K562 (cell line): ENCODE data around the gene ITPKB. TPM values are rescaled to one million over a fixed set of nuclear protein-coding genes. Genes with fewer than 3 reads are reported as not detected.

ENCODE experiments used
- ATAC-seq: fragments of 200-7000 bp; cut with Tn5 transposase; 3 replicates; pipeline ENCODE4 v1.9.1; 2020; ENCODE audit warnings: moderate library complexity
- BruUV-seq: library from RNA; stranded (reverse); fragments of 400-500 nt; replicated peaks from 2 replicates; lab custom pipeline; 2021; lab: Mats Ljungman, UMichigan
- CTCF ChIA-PET: fragments of 300-600 bp; formaldehyde crosslinking; extraction: SDS; loops from one replicate; lab custom pipeline; 2021; ENCODE audit warnings: low intra/inter-chr PET ratio; lab: Yijun Ruan, JAX
- POLR2A ChIA-PET: fragments of 300-600, 350-650 bp; sonication (Branson Sonifier 250); formaldehyde crosslinking; extraction: SDS; loops from one replicate; lab custom pipeline; 2021; ENCODE audit warnings: antibody characterized with exemption, inconsistent platforms; lab: Yijun Ruan, JAX
- DNase-seq, 4 experiments: peaks; one replicate each; pipeline versions ENCODE4 v3.0.0 to v3.0.0-alpha.2; 2011 to 2018; ENCODE audit warnings: low spot score in 3 of 4, mixed read lengths in 3 of 4; ENCODE audit errors: extremely low read depth in 1 of 4
- FAIRE-seq: peaks from 2 replicates; lab custom pipeline; 2011; peaks lifted over from hg19 to GRCh38; lab: Jason Lieb, UNC
- H2AFZ ChIP-seq: 2 replicates; pipeline ENCODE4 v1.6.0; 2011; ENCODE audit warnings: low read depth, low read length, control low read depth, inconsistent platforms
- H3K27ac ChIP-seq: fragments of 200-600 bp; 3 replicates; pipeline ENCODE4 v1.8.0; 2011; ENCODE audit warnings: low read depth, mild to moderate bottlenecking, control low read depth, inconsistent platforms, low read length, moderate library complexity, mixed read lengths; ENCODE audit errors: extremely low read depth
- H3K27me3 ChIP-seq, 2 experiments: fragments of 300-600 bp in 1 of 2; 2 replicates in 1 of 2; 3 replicates in 1 of 2; pipeline versions ENCODE4 v1.6.0 to v1.8.0; 2011; ENCODE audit warnings: inconsistent platforms in 2 of 2, low read length in 2 of 2, mild to moderate bottlenecking in 1 of 2, mixed read lengths in 1 of 2, moderate library complexity in 1 of 2; ENCODE audit not compliant: control insufficient read depth in 2 of 2, insufficient read depth in 2 of 2
- H3K36me3 ChIP-seq: fragments of 300-600 bp; 3 replicates; pipeline ENCODE4 v1.8.0; 2011; ENCODE audit warnings: mild to moderate bottlenecking, low read length, inconsistent platforms; ENCODE audit not compliant: control insufficient read depth, insufficient read depth
- H3K4me1 ChIP-seq, 2 experiments: fragments of 200-600 bp in 1 of 2; replicated peaks in 1 of 2; 2 replicates in 1 of 2; 3 replicates in 1 of 2; pipeline versions ENCODE4 v1.5.1 to v1.8.0; 2011; ENCODE audit warnings: inconsistent platforms in 2 of 2, low read length in 2 of 2, mild to moderate bottlenecking in 1 of 2, mixed read lengths in 1 of 2, moderate library complexity in 1 of 2; ENCODE audit not compliant: control insufficient read depth in 2 of 2, insufficient read depth in 2 of 2
- H3K4me2 ChIP-seq: 2 replicates; pipeline ENCODE4 v1.6.1; 2011; ENCODE audit warnings: low read length, control low read depth, inconsistent platforms, mixed read lengths; ENCODE audit not compliant: insufficient read depth
- H3K4me3 ChIP-seq: fragments of 200-600 bp; sonication (generic), shearing (Covaris generic); 2 replicates; pipeline ENCODE4 v1.5.1; 2016; ENCODE audit warnings: control low read depth, inconsistent platforms
- H3K79me2 ChIP-seq: fragments of 200-600 bp; 3 replicates; pipeline ENCODE4 v1.8.0; 2011; ENCODE audit warnings: low read length, inconsistent platforms; ENCODE audit not compliant: control insufficient read depth, insufficient read depth
- H3K9ac ChIP-seq, 2 experiments: 2 replicates each; pipeline versions ENCODE4 v1.6.0 to v1.6.1; 2011; ENCODE audit warnings: low read depth in 2 of 2, low read length in 2 of 2, control low read depth in 1 of 2, inconsistent platforms in 1 of 2, mild to moderate bottlenecking in 1 of 2, mixed read lengths in 1 of 2; ENCODE audit not compliant: insufficient read depth in 1 of 2
- H3K9me1 ChIP-seq: one replicate; pipeline ENCODE4 v1.6.0; 2011; ENCODE audit warnings: inconsistent platforms, mild to moderate bottlenecking, low read length, moderate library complexity; ENCODE audit not compliant: control insufficient read depth, insufficient read depth
- H3K9me3 ChIP-seq: replicated peaks from 2 replicates; pipeline ENCODE4 v1.5.1; 2011; ENCODE audit warnings: low read depth, low read length, inconsistent platforms; ENCODE audit not compliant: control insufficient read depth, insufficient read depth
- H4K20me1 ChIP-seq: replicated peaks from 2 replicates; pipeline ENCODE4 v1.6.1; 2011; ENCODE audit warnings: low read length, inconsistent platforms, mixed read lengths; ENCODE audit not compliant: control insufficient read depth, insufficient read depth
- FOXJ2 ChIP-seq: fragments of 200-800 bp; sonication (Bioruptor generic); IDR thresholded peaks from 2 replicates; pipeline ENCODE4 v1.6.1; 2016; ENCODE audit warnings: missing genetic modification characterization, missing compliant biosample characterization
- TEAD4 ChIP-seq, 2 experiments: sonication (generic) in 1 of 2; formaldehyde crosslinking in 1 of 2; IDR thresholded peaks; 2 replicates each; pipeline versions ENCODE4 v1.6.1 to v1.8.0; 2012 to 2022; ENCODE audit warnings: borderline replicate concordance in 1 of 2, inconsistent platforms in 1 of 2, low read length in 1 of 2, mild to moderate bottlenecking in 1 of 2, missing genetic modification reagents in 1 of 2
- TSHZ1 ChIP-seq: fragments of 250-450 bp; sonication (Bioruptor Pico); IDR thresholded peaks from 2 replicates; pipeline ENCODE4 v1.4.0; 2020; ENCODE audit warnings: mild to moderate bottlenecking, moderate library complexity
- ZNF583 ChIP-seq: fragments of 250-450 bp; sonication (Bioruptor Pico); IDR thresholded peaks from 2 replicates; pipeline ENCODE4 v1.4.0; 2020
- ZNF77 ChIP-seq: fragments of 250-450 bp; sonication (Bioruptor Pico); IDR thresholded peaks from 2 replicates; pipeline ENCODE4 v1.5.0; 2020
- WGBS: fragments of 100-300 bp; shearing (Covaris generic); methylation state at CpG from one replicate; pipeline ENCODE4 v1.1.6; 2016; ENCODE audit warnings: low coverage, mixed read lengths; ENCODE audit not compliant: insufficient coverage; ENCODE audit errors: missing lambda C conversion rate; 5-methylcytosine and 5-hydroxymethylcytosine counted together
- in situ Hi-C: fragments of 300-500 bp; cut with MboI; formaldehyde crosslinking; loops from 4 replicates; pipeline ENCODE4 v1.15.0; 2018; ENCODE audit warnings: inconsistent platforms, mixed read lengths
- intact Hi-C: fragments of 100-400 bp; cut with micrococcal nuclease; formaldehyde crosslinking; loops from 2 replicates; pipeline ENCODE4 v1.14.2; 2022
- polyA plus RNA-seq, 8 experiments: library from polyadenylated mRNA; depleted of rRNA in 4 of 8; stranded (reverse) in 5 of 8; unstranded in 3 of 8; fragments of >200 nt; fragmentation: Nextera tagmentation in 2 of 8; fragmentation: Illumina TruSeq in 1 of 8; extraction: Ambion mirVana in 2 of 8; extraction: Trizol in 1 of 8; gene quantifications; 2 replicates each; pipeline versions ENCODE4 v1.2.1 to v1.2.3, GENCODE V29; 2011 to 2014; ENCODE audit warnings: inconsistent platforms in 1 of 8, missing spikeins in 1 of 8
- total RNA-seq, 7 experiments: library from RNA; depleted of rRNA in 6 of 7; stranded (reverse); fragments of >200 nt in 6 of 7; fragmentation: Illumina TruSeq in 2 of 7; extraction: Trizol in 2 of 7; gene quantifications; 2 replicates each; pipeline versions ENCODE4 v1.2.1 to v1.2.3, GENCODE V29; 2011 to 2021; ENCODE audit warnings: low replicate concordance in 1 of 7
- TF ChIP-seq, protein P1 (sequence below): fragments of 450-650 bp; IDR thresholded peaks from one replicate; pipeline ENCODE4 v1.6.1; 2018; ENCODE audit warnings: mild to moderate bottlenecking, moderate library complexity; ENCODE audit not compliant: partially characterized antibody

The ITPKB gene
- total and polyA plus RNA-seq, 9 of the 15 experiments (the other 6 are each of a cell fraction or from before 2014, with no cell fraction given): 0.01 to 0.22 TPM; not detected in 7

DNA sequence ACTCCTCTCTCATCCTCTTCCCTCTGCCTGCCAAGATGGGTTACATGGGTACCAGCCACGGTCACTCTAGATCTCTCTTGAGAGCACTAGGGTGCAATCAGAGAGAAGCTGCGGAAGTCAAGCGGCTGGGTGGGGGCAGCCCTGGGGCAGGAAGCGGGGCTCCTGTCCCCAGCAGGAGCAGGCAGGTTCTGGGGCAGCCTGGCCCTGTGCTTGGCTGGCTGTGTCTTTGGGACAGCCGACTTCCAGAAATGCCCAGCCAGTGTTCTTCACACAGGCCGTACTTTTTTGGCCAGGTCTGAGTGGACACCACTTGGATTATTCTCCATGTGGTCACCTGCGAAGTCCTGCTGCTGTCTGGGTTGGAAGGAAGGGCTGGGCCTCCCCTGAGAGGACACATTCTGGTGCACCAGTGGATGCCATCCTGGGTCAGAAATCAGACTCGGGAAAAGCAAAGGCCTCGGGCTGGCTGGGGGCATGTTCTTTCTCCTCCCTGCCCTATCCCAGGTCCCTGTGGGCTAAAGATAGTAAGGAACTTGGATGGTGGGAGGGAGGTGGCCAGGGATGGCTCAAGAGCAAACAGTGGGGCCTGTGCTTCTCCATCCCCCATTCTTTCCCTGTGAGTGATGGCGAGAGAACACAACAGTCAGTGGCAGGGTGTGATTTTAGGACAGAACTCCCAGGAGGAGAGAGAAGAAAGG lies 93.7 kb downstream of the ITPKB start:
- intact Hi-C loops (no loop called here), in situ Hi-C loops (no loop called here)
- ChIA-PET POLR2A (interaction anchor here (0.6 kb wide), 1 partner anchor 340 kb away, joined by 3 read pairs; no protein-coding TSS in a partner anchor), CTCF (no interaction called here)
- TF ChIP-seq ZNF583 (CRISPR knock-in tag) (no peak), ZNF77 (CRISPR knock-in tag) (no peak), TEAD4 (IDR thresholded peaks at IDR 0.05; ENCODE audit: low read length) (no peak), TEAD4 (CRISPR knock-in tag; IDR thresholded peaks at IDR 0.05; ENCODE audit: borderline replicate concordance) (no peak)
- H3K36me3 ChIP-seq: no peaks in the 10 kb centered on the region
- H3K27ac ChIP-seq: no peak overlapping the region
- ATAC-seq (no peak), FAIRE-seq (no peak), DNase-seq (no peak)
- no peaks in the 10 kb centered on the region for H3K79me2 ChIP-seq
- H3K9me1 ChIP-seq: no peaks in the 10 kb centered on the region
- H2AFZ ChIP-seq: no peak overlapping the region
- BruUV-seq: no TSS peak
- no peak overlapping the region for H3K4me3 ChIP-seq
- H3K4me2 ChIP-seq: no peak overlapping the region
- WGBS: 3% methylated on average over 10 of the region's 10 CpGs
- no peak overlapping the region for H3K9ac ChIP-seq
- H3K9me3 ChIP-seq: no peaks in the 10 kb centered on the region
- peaks cover 71 to 91% of the 10 kb centered on the region in 2 experiments for H3K27me3 ChIP-seq
- H4K20me1 ChIP-seq: peaks cover 8% of the 10 kb centered on the region; the same call in 1 of the 2 replicates
- peaks cover 8 to 27% of the 10 kb centered on the region in 2 experiments for H3K4me1 ChIP-seq

DNA sequence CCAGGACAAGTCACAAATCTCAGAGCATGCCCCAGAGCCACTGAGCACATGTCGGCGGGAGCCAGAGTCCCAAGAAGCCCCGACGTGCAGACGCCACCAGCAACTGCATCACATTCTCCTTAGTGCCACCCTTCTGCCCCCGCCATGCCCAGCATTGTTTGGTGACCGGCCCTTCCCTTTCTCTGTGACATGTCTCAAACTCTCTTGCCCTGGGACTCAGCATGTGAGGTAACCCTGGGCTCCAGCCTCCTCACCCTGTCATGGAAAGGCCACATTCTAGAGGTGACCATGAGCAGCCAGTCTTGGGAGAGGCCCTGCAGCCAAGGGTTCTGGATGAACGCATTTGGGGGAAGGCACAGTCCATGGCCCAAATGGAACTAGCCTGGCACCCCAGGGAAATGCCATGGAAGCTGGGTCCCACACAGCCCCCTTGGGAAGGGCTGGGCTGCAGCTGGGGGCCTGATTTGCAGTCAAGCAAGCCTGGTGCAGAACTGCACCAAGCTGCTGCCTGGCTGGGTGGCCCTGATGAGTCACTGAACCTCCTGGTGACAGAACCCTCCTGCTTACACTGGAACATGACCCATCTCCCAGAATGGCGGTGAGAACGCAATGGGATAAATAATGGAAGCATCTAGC lies 94.4 kb downstream of the ITPKB start:
- intact Hi-C loops: no loop called here
- Histone ChIP-seq H3K4me2 (no peak overlapping the region), H3K4me3 (no peak overlapping the region), H4K20me1 (peaks cover 8% of the 10 kb centered on the region; the same call in 1 of the 2 replicates), H3K9ac (no peak overlapping the region), H3K9me3 (no peaks in the 10 kb centered on the region), H3K9me1 (no peaks in the 10 kb centered on the region), H3K27ac (no peak overlapping the region), H3K79me2 (no peaks in the 10 kb centered on the region), H3K4me1 (peaks cover 8 to 30% of the 10 kb centered on the region in 2 experiments; a peak in 4 of 5 replicates), H2AFZ (no peak overlapping the region), H3K36me3 (no peaks in the 10 kb centered on the region), H3K27me3 (peaks cover 78 to 97% of the 10 kb centered on the region in 2 experiments)
- ATAC-seq (no peak), DNase-seq (no peak), FAIRE-seq (no peak)
- POLR2A ChIA-PET: interaction anchor here (0.6 kb wide), 1 partner anchor 341 kb away, joined by 3 read pairs; no protein-coding TSS in a partner anchor
- CTCF ChIA-PET: no interaction called here
- 2% methylated on average over 10 of the region's 10 CpGs for WGBS
- no TSS peak for BruUV-seq
- in situ Hi-C loops: no loop called here
- TF ChIP-seq FOXJ2 (tag) (no peak), TSHZ1 (CRISPR knock-in tag) (no peak)
- TF ChIP-seq, protein P1, sequence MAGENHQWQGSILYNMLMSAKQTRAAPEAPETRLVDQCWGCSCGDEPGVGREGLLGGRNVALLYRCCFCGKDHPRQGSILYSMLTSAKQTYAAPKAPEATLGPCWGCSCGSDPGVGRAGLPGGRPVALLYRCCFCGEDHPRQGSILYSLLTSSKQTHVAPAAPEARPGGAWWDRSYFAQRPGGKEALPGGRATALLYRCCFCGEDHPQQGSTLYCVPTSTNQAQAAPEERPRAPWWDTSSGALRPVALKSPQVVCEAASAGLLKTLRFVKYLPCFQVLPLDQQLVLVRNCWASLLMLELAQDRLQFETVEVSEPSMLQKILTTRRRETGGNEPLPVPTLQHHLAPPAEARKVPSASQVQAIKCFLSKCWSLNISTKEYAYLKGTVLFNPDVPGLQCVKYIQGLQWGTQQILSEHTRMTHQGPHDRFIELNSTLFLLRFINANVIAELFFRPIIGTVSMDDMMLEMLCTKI: no peak
